Stimulated activated CD4-positive, alpha-beta T cell treated with anti-CD3 and anti-CD28 coated beads, Interleukin-4, amount 100 ng/mL, for 24 hours (primary cell): ENCODE data around the gene CEP192.
"Not testable (repeated sequence)": the region's sequence is repeated elsewhere in the genome, so short reads cannot be mapped to it uniquely, and the experiment has no call there.

Source experiments
- DNase-seq: peaks from one replicate; pipeline ENCODE4 v3.0.0-alpha.2; 2020

The CEP192 gene

GRCh38 chr18:13036622-13037320 lies 45.6 kb downstream of the CEP192 start:
- no peak for DNase-seq

DNA sequence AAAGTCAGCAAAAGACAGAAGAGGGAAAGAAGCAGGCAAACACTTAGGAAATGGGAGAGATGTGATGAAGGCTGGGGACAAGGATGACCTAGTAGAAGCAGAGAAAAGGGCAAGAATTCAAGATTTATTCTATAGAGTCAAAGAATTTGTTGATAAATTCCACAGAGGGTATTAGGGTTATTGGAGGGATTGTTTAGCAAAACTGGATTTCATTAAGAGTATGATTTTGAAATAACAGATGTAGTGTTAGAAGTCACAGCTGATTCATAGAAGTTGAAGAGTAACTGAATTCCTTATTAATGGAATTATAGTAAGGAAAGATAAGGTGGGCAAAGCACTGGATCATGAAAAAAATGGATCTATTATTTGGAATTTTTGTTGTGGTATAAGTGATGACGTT lies 48.6 kb downstream of the CEP192 start:
- DNase-seq, result no peak

DNA sequence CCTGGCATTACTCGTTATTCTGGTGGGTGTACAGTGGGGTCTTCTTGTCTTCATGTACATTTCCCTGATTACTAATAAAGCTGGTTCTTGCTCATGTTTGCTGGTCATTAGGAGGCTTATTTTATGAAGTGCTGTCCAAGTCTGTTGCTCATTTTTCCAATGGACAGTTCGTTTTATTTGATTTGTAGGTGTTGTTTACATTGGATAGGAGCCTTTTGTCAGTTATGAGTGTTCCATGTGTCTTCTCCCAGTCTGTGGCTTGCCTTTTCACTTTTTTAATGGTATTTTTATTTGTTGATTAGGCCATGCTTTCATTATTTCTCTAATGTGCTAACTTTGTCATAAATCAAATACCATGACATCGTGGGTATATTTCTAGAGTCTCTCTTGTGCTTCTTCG lies 51.9 kb downstream of the CEP192 start:
- DNase-seq, result no peak

DNA sequence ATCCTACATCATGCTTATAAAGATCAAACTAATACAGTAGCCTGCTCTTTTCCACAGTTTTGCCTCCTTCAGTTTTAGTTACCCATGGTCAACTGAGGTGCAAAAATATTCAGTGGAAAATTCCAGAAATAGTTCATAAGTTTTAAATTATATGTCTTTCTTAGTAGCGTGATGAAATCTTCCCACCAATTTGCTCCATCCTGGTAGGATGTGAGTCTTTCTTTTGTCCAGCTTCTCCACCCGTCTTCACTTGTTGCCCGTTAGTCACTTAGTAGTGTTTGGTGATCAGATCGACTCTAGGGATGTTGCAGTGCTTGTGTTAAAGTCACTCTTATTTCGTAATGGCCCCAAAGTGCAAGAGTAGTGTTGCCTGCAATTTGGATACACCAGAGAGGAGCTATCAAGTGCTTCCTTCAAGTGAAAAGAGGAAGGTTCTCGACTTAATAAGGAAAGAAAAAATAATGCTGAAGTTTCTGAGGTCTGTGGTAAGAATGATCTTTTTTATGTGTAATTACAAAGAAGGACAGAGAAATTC lies 57.0 kb downstream of the CEP192 start:
- DNase-seq, result no peak

- peak; percentile 9 for DNase-seq
These were observed 60.0 kb downstream of the CEP192 start for GRCh38 chr18:13051159-13051558.

GRCh38 chr18:13051950-13052349 lies 60.8 kb downstream of the CEP192 start:
- DNase-seq, result no peak

DNA sequence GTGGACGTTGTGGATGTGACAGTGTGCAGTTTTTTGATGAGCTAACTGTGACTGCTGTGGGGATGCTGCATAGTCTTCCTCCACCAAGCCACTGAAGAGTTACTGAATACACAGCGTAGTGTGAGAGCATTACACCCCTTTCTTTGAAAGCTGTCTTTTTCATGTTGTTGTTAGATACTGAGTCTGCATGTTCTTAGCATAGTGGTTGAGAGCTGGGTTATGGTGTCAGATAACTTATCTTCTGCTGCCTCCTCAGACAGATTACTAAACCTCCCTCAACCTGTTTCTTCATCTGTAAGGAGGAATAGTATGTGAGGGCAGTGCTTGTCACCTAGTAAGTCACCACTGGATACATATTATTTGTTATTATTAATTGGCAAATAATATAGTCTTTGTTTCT lies 63.2 kb downstream of the CEP192 start:
- DNase-seq, result no peak

DNA sequence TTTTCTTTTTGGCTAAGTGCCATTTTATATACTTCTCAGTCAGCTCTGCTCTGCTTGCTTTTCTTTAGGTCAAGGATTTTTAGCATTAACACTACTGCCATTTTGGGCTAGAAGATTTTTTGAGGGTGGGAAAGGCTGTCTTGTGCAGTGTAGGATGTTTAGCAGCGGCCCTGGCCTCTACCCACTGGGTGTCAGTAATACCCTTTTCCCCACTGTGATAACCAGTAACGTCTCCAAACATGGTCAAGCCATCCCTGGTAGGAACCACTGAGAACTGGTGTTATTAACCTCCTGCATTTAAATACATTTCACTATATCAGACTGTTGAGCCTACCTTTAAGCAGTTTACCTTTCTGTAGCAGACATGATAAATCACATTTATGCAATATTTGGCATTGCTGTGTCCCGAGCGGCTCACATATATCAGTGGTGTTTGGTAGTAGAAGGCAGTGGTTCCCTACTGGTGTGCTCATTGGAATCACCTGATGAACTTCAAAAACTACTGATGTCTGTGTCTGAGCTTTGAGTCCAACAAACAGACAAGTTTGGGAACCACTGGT lies 70.5 kb downstream of the CEP192 start:
- no peak for DNase-seq

DNA sequence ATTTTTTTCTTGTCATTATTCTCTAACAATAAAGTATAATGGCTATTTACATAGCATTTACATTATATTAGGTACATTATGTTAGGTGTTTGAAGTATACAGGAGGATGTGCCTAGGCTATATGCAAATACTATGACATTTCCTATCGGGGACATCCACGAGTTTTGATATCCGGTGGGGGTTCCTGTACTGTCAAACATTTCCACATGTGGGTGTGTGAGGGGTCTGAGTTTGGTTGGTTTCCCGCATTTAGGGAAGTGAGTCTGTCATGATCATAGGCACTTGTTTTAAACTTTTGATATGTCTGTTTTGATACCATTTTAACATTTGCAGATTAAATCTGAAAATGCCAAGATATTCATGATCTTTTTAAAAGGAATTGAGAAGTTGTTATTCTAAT lies 76.0 kb downstream of the CEP192 start:
- peak; percentile 24 for DNase-seq

DNA sequence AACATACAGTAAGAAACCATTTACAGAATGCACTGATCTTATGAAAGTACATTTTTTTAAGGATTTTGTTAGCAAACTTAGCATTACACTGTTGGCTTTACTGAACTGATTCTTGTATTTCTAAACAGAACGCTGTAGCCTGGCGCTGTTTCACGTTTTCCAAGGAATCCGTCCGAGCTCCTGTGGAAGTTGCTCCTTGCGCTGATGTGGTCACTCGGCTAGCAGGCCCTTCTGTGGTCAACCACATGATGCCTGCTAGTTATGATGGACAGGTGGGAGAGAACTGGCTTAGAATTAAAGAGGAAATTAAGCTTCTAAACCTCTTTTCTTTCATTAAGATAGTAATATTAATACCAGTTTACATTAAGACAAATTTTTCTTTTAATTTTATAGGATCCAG lies 76.8 kb downstream of the CEP192 start:
- no peak for DNase-seq

DNA sequence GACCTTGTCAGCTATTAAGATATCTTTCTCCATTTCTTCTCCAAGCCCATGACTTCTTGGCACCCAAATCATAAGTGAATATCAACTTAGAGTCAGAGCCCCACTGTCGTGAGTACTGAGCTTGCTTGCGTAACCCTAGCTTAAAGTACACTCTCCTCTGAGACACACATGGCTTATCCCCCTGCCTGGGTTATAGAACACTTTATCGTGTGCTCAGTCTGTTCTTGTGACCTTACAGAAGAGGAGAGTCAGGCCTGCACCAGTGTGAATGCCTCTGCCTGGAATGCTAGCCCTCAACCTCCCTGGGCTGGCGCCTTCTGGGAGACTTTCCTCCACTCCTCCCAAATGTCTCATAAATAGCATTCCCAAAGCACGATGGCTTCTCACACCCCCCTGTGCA lies 79.3 kb downstream of the CEP192 start:
- DNase-seq, result no peak

GRCh38 chr18:13076886-13077285 lies 85.7 kb downstream of the CEP192 start:
- no peak for DNase-seq

- DNase-seq, result no peak
These were observed 86.3 kb downstream of the CEP192 start for GRCh38 chr18:13077473-13077872.

GRCh38 chr18:13078065-13078464 lies 86.9 kb downstream of the CEP192 start:
- not testable (repeated sequence) for DNase-seq

GRCh38 chr18:13086906-13087305 lies 95.7 kb downstream of the CEP192 start:
- no peak for DNase-seq

- DNase-seq, result no peak
These were observed 104.3 kb downstream of the CEP192 start for GRCh38 chr18:13095466-13095865.

- no peak for DNase-seq
These were observed 105.1 kb downstream of the CEP192 start for GRCh38 chr18:13096232-13096631.

GRCh38 chr18:13096719-13097118 lies 105.6 kb downstream of the CEP192 start:
- no peak for DNase-seq

DNA sequence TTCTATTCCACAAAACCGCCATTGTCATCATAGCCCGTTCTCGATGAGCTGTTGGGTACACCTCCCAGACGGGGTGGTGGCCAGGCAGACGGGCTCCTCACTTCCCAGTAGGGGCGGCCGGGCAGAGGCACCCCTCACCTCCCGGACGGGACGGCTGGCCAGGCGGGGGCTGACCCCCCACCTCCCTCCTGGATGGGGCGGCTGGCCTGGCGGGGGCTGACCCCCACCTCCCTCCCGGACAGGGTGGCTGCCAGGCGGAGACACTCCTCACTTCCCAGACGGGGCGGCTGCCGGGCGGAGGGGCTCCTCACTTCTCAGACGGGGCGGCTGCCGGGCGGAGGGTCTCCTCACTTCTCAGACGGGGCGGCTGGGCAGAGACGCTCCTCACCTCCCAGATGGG lies 106.9 kb downstream of the CEP192 start:
- DNase-seq, result not testable (repeated sequence)

- DNase-seq, result no peak
These were observed 108.0 kb downstream of the CEP192 start for GRCh38 chr18:13099113-13099512.

GRCh38 chr18:13100942-13101658 lies 109.9 kb downstream of the CEP192 start:
- DNase-seq, result no peak

DNA sequence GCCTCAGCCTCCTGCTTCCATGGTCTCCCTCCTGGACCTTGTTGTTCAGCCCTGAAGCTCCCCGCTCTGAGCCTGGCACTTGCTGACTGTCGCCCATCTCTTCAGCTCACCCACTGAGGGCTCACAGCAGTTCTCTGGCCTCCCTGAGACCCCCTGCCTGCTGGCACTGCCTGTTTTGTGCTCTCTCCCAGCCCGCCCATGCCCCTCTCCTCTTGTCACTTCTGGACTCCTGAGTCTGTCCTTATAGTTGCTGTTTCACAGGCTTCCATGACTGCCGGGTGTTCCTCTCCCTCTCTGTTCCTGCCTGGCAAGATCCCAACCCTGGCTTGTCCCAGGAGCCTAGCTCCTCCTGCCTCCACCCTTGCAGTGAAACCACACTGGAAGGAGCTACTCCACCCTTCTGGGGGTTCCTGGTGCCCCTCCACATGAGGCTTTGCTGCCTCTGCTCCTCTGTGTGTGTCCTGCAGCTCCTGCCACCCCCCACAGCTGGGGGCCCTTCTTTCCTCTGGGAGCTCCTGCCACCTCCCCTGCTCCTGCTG lies 110.6 kb downstream of the CEP192 start:
- no peak for DNase-seq

DNA sequence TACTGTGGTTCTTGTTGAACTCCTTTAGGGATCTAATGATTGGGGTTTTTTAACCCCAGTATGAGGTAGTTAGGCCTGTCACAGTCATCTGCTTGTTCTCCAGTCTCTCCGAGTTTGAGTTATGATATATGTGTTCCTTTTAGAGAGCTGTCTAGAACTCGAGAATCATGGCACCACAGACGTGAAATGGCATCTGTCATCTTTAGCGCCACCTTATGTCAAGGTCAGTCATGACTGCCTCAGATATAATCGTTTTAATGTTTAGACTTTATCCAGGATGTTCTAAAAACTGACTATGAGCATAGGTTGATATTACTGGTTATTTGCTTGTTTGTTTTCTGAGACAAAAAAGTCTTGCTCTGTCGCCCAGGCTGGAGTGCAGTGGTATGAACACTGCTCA lies 112.2 kb downstream of the CEP192 start:
- no peak for DNase-seq

- DNase-seq, result no peak
These were observed 113.9 kb downstream of the CEP192 start for GRCh38 chr18:13105059-13105458.
